Liver (tissue), 9 donors: ENCODE measurements around the gene SLIT3. TPM values are rescaled to one million over a fixed set of nuclear protein-coding genes. Genes with fewer than 3 reads are reported as not detected.
A peak's percentile ranks its signal among the peaks of the same experiment; 100 is the strongest.

ENCODE experiments used
- DNase-seq: peaks from one replicate; pipeline ENCODE4 v3.0.0-alpha.2; 2017; ENCODE audit warnings: low spot score
- H3K27ac ChIP-seq, 2 donors: one replicate each; pipeline ENCODE4 v1.7.0; 2013; ENCODE audit warnings: inconsistent platforms in 2 of 2, low read length in 2 of 2, control low read depth in 1 of 2, low read depth in 1 of 2, mild to moderate bottlenecking in 1 of 2
- H3K27me3 ChIP-seq, 4 donors: one replicate each; pipeline versions ENCODE4 v1.6.1 to v1.7.0; 2013; ENCODE audit warnings: low read length in 3 of 4, inconsistent platforms in 1 of 4, mild to moderate bottlenecking in 1 of 4, moderate library complexity in 1 of 4; ENCODE audit not compliant: control insufficient read depth in 4 of 4, insufficient read depth in 4 of 4
- H3K36me3 ChIP-seq, 4 donors: one replicate each; pipeline versions ENCODE4 v1.6.1 to v1.7.0; 2013; ENCODE audit warnings: low read length in 3 of 4, mild to moderate bottlenecking in 3 of 4, low read depth in 1 of 4, moderate library complexity in 1 of 4; ENCODE audit not compliant: control insufficient read depth in 4 of 4, insufficient read depth in 3 of 4
- H3K4me1 ChIP-seq, 4 donors: one replicate each; pipeline versions ENCODE4 v1.6.1 to v1.7.0; 2013; ENCODE audit warnings: low read length in 3 of 4, mild to moderate bottlenecking in 3 of 4, moderate library complexity in 1 of 4; ENCODE audit not compliant: control insufficient read depth in 4 of 4, insufficient read depth in 4 of 4
- H3K4me3 ChIP-seq, 3 donors: one replicate each; pipeline versions ENCODE4 v1.6.1 to v1.7.0; 2013; ENCODE audit warnings: low read length in 3 of 3, control low read depth in 1 of 3, low read depth in 1 of 3, mild to moderate bottlenecking in 1 of 3
- H3K9ac ChIP-seq, 2 donors: one replicate each; pipeline ENCODE4 v1.7.0; 2013; ENCODE audit warnings: low read length in 2 of 2, mild to moderate bottlenecking in 2 of 2, moderate library complexity in 2 of 2, control low read depth in 1 of 2, low read depth in 1 of 2
- H3K9me3 ChIP-seq, 4 donors: one replicate each; pipeline versions ENCODE4 v1.6.1 to v1.7.0; 2013; ENCODE audit warnings: low read length in 3 of 4; ENCODE audit not compliant: control insufficient read depth in 4 of 4
- FOXA2 ChIP-seq: IDR thresholded peaks from 2 replicates; pipeline ENCODE4 v1.6.1; 2016; ENCODE audit warnings: antibody characterized with exemption
- GABPA ChIP-seq, 2 donors: IDR thresholded peaks in 1 of 2; conservative IDR thresholded peaks in 1 of 2; 2 replicates each; pipeline ENCODE4 v1.6.1; 2016; ENCODE audit warnings: antibody characterized with exemption in 2 of 2, mild to moderate bottlenecking in 1 of 2, moderate library complexity in 1 of 2
- HNF4G ChIP-seq: IDR thresholded peaks from 2 replicates; pipeline ENCODE4 v1.6.1; 2016; ENCODE audit warnings: antibody characterized with exemption
- JUND ChIP-seq, 2 donors: IDR thresholded peaks; 2 replicates each; pipeline ENCODE4 v1.6.1; 2016; ENCODE audit warnings: antibody characterized with exemption in 2 of 2
- NR2F2 ChIP-seq: IDR thresholded peaks from 2 replicates; pipeline ENCODE4 v1.6.1; 2016; ENCODE audit warnings: antibody characterized with exemption
- RXRA ChIP-seq, 2 donors: IDR thresholded peaks; 2 replicates each; pipeline ENCODE4 v1.6.1; 2017 to 2018; ENCODE audit warnings: antibody characterized with exemption in 2 of 2, mild to moderate bottlenecking in 1 of 2
- TAF1 ChIP-seq: conservative IDR thresholded peaks from 2 replicates; pipeline ENCODE4 v1.6.1; 2016; ENCODE audit warnings: antibody characterized with exemption, mild to moderate bottlenecking
- WGBS: extraction: QIAGEN DNeasy Blood & Tissue Kit; methylation state at CpG from one replicate; pipeline ENCODE4 v1.1.7; 2013; 5-methylcytosine and 5-hydroxymethylcytosine counted together
- polyA plus RNA-seq, 2 donors: library from polyadenylated mRNA; stranded (reverse) in 1 of 2; unstranded in 1 of 2; fragments of 200-250 nt in 1 of 2; fragments of >200 nt in 1 of 2; fragmentation: Nextera tagmentation in 1 of 2; extraction: Ambion mirVana in 1 of 2; gene quantifications; one replicate each; pipeline versions ENCODE4 v1.2.1 to v1.2.3, GENCODE V29; 2013 to 2015
- total RNA-seq, 2 donors: library from RNA; depleted of rRNA; stranded (reverse); fragments of >200 nt; gene quantifications; one replicate each; pipeline ENCODE4 v1.2.3, GENCODE V29; 2014
- TF ChIP-seq, protein P1 (sequence below): fragments of 150-350 bp; IDR thresholded peaks from 2 replicates; pipeline ENCODE4 v1.5.1; 2017; ENCODE audit warnings: improper control_type of control experiment, low read depth, low read length; ENCODE audit not compliant: missing input control
- TF ChIP-seq, protein P2 (sequence below): IDR thresholded peaks from 2 replicates; pipeline ENCODE4 v1.6.1; 2016; ENCODE audit warnings: antibody characterized with exemption
- TF ChIP-seq, protein P3 (sequence below): IDR thresholded peaks from 2 replicates; pipeline ENCODE4 v1.6.1; 2016; ENCODE audit warnings: antibody characterized with exemption, mild to moderate bottlenecking
- donor health status: healthy.
- donor health status: healthy.
- donor health status: healthy.
- donor health status: healthy.
- donor health status: healthy.

Gene SLIT3
- total and polyA plus RNA-seq, 4 donors: 0.61 to 1.3 (median 0.91) TPM

DNA sequence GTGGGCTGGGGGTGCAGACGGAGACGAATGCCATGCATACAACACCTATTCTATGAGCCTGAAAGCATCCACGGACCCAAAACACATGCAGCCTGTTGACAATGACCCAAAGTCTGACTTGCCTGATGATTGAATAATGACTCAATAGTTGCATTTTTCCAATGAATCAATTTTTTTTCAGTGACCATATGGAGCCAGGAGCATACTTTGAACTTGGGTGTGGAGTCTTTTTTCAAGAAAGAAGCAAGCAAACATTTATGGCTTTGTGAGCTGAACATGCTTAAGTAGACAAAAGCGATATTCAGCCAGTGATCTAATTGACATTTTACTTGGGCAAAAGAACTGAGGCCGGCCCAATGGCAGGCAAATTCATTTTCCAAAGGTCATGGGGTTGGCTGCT lies 437.9 kb downstream of the SLIT3 start:
- TF ChIP-seq HNF4G: no peak
- TF ChIP-seq, protein P1, sequence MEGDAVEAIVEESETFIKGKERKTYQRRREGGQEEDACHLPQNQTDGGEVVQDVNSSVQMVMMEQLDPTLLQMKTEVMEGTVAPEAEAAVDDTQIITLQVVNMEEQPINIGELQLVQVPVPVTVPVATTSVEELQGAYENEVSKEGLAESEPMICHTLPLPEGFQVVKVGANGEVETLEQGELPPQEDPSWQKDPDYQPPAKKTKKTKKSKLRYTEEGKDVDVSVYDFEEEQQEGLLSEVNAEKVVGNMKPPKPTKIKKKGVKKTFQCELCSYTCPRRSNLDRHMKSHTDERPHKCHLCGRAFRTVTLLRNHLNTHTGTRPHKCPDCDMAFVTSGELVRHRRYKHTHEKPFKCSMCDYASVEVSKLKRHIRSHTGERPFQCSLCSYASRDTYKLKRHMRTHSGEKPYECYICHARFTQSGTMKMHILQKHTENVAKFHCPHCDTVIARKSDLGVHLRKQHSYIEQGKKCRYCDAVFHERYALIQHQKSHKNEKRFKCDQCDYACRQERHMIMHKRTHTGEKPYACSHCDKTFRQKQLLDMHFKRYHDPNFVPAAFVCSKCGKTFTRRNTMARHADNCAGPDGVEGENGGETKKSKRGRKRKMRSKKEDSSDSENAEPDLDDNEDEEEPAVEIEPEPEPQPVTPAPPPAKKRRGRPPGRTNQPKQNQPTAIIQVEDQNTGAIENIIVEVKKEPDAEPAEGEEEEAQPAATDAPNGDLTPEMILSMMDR: no peak
- no peak for TF ChIP-seq TAF1
- TF ChIP-seq NR2F2: no peak
- TF ChIP-seq, protein P2, sequence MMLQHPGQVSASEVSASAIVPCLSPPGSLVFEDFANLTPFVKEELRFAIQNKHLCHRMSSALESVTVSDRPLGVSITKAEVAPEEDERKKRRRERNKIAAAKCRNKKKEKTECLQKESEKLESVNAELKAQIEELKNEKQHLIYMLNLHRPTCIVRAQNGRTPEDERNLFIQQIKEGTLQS: no peak
- TF ChIP-seq, protein P3, sequence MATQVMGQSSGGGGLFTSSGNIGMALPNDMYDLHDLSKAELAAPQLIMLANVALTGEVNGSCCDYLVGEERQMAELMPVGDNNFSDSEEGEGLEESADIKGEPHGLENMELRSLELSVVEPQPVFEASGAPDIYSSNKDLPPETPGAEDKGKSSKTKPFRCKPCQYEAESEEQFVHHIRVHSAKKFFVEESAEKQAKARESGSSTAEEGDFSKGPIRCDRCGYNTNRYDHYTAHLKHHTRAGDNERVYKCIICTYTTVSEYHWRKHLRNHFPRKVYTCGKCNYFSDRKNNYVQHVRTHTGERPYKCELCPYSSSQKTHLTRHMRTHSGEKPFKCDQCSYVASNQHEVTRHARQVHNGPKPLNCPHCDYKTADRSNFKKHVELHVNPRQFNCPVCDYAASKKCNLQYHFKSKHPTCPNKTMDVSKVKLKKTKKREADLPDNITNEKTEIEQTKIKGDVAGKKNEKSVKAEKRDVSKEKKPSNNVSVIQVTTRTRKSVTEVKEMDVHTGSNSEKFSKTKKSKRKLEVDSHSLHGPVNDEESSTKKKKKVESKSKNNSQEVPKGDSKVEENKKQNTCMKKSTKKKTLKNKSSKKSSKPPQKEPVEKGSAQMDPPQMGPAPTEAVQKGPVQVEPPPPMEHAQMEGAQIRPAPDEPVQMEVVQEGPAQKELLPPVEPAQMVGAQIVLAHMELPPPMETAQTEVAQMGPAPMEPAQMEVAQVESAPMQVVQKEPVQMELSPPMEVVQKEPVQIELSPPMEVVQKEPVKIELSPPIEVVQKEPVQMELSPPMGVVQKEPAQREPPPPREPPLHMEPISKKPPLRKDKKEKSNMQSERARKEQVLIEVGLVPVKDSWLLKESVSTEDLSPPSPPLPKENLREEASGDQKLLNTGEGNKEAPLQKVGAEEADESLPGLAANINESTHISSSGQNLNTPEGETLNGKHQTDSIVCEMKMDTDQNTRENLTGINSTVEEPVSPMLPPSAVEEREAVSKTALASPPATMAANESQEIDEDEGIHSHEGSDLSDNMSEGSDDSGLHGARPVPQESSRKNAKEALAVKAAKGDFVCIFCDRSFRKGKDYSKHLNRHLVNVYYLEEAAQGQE: no peak
- H3K36me3 ChIP-seq: no peaks in the 10 kb centered on the region
- DNase-seq: no peak
- 83% methylated on average over 5 of the region's 5 CpGs for WGBS
- H3K27ac ChIP-seq: no peak overlapping the region
- H3K9ac ChIP-seq: no peak overlapping the region
- no peaks in the 10 kb centered on the region for H3K4me1 ChIP-seq
- no peaks in the 10 kb centered on the region for H3K9me3 ChIP-seq
- no peak overlapping the region for H3K4me3 ChIP-seq
- H3K27me3 ChIP-seq: peaks cover 0 to 3% (median 0%) of the 10 kb centered on the region in 4 donors

DNA sequence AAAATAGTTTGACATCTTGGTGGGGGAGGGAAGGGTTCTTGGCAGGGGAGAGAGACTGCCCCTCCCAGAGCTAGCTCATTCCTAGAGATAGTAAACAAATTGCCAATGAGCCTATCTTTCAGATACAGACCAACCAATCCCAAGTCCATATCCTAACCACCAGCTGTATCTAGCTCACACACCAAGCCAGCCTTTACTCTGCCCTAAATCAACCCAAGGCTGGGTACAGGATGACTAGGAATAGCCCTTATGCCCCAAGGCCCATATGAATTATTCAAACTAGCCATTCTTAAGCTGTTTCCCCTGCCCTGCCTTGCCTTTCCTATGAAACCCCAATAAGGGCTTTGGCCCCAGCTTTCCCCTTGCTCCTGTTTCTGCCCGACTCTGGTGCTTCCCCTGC lies 440.4 kb downstream of the SLIT3 start:
- H3K4me3 ChIP-seq: no peak overlapping the region
- no peak for TF ChIP-seq FOXA2
- 80% methylated on average over 1 of the region's 1 CpG for WGBS
- no peak overlapping the region for H3K27ac ChIP-seq
- H3K4me1 ChIP-seq: no peaks in the 10 kb centered on the region
- no peaks in the 10 kb centered on the region for H3K9me3 ChIP-seq
- no peak overlapping the region for H3K9ac ChIP-seq
- peak; percentile 61 for DNase-seq
- peaks cover 0 to 3% (median 0%) of the 10 kb centered on the region in 4 donors for H3K27me3 ChIP-seq
- H3K36me3 ChIP-seq: no peaks in the 10 kb centered on the region

DNA sequence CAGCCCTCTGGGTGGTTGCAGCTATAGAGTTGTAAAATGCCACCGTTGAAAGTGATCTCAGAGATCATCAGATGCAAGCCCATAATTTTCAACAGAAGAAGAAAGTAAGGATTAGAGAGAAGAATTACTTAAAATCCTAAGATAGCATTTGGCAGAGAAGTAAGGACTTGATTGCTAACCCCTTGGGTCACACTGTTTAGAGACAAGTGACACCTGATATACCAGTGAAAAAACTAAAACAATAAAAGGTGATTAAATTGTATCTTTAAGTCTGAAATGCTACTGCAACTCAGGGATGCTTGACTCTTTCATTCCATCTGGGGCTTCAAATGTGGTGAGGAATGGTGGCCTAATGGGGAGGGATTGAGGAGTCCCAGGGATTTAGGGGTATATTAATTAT lies 440.9 kb downstream of the SLIT3 start:
- TF ChIP-seq HNF4G (no peak), GABPA (IDR thresholded peaks at IDR 0.05 in 1 of 2, conservative IDR thresholded peaks at IDR 0.05 in 1 of 2) (no peak), NR2F2 (no peak), RXRA (IDR thresholded peaks at IDR 0.05) (no peak), JUND (IDR thresholded peaks at IDR 0.05) (no peak)
- no peaks in the 10 kb centered on the region for H3K9me3 ChIP-seq
- no peaks in the 10 kb centered on the region for H3K36me3 ChIP-seq
- H3K4me3 ChIP-seq: no peak overlapping the region
- H3K4me1 ChIP-seq: no peaks in the 10 kb centered on the region
- peaks cover 0 to 3% (median 0%) of the 10 kb centered on the region in 4 donors for H3K27me3 ChIP-seq
- H3K27ac ChIP-seq: no peak overlapping the region
- 62% methylated on average over 1 of the region's 1 CpG for WGBS
- DNase-seq: peak; percentile 33
- H3K9ac ChIP-seq: no peak overlapping the region
